Measurements from ENCODE around the gene NOP16.

NOP16 gene, protein sequence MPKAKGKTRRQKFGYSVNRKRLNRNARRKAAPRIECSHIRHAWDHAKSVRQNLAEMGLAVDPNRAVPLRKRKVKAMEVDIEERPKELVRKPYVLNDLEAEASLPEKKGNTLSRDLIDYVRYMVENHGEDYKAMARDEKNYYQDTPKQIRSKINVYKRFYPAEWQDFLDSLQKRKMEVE

GRCh38 chr5:176388444-176389134 is at the start of gene NOP16, which contains the start of gene HIGD2A:
Gene NOP16 (minus strand): TSS chr5:176388598. CDS start chr5:176388539, 59 bp downstream.
Gene HIGD2A (plus strand): TSS chr5:176388751. CDS start chr5:176388820, 69 bp downstream.
- Histone ChIP-seq H3K9me3 (ENCODE audit: control insufficient read depth, insufficient read depth, low read length) (no peaks in the 10 kb centered on the region), H3K36me3 (ENCODE audit: insufficient read depth, low read length) (peaks cover 11% of the 10 kb centered on the region), H3K9ac (ENCODE audit: low read depth, low read length) (peak within 1 kb of the TSS; percentile 89), H3K4me1 (ENCODE audit: insufficient read depth, low read length) (no peaks in the 10 kb centered on the region)

- H3K9me3 ChIP-seq (ENCODE audit: control insufficient read depth, insufficient read depth, low read length), result peaks cover 4% of the 10 kb centered on the region
- H3K4me1 ChIP-seq (ENCODE audit: insufficient read depth, low read length), result peaks cover 4% of the 10 kb centered on the region; the same call in 1 of the 2 replicates
- no peak overlapping the region for H3K9ac ChIP-seq (ENCODE audit: low read depth, low read length)
- H3K36me3 ChIP-seq (ENCODE audit: insufficient read depth, low read length), result no peaks in the 10 kb centered on the region
These were observed 48.3 kb upstream of the NOP16 start for GRCh38 chr5:176436656-176437055.

GRCh38 chr5:176432707-176433106 is 44.3 kb upstream of the NOP16 start:
- Histone ChIP-seq H3K4me1 (ENCODE audit: insufficient read depth, low read length) (no peaks in the 10 kb centered on the region), H3K9ac (ENCODE audit: low read depth, low read length) (no peak overlapping the region), H3K36me3 (ENCODE audit: insufficient read depth, low read length) (no peaks in the 10 kb centered on the region), H3K9me3 (ENCODE audit: control insufficient read depth, insufficient read depth, low read length) (peaks cover 4% of the 10 kb centered on the region)

GRCh38 chr5:176429972-176430371 is 41.6 kb upstream of the NOP16 start:
- H3K4me1 ChIP-seq (ENCODE audit: insufficient read depth, low read length), result no peaks in the 10 kb centered on the region
- H3K9ac ChIP-seq (ENCODE audit: low read depth, low read length), result no peak overlapping the region
- H3K36me3 ChIP-seq (ENCODE audit: insufficient read depth, low read length), result no peaks in the 10 kb centered on the region
- peaks cover 6% of the 10 kb centered on the region for H3K9me3 ChIP-seq (ENCODE audit: control insufficient read depth, insufficient read depth, low read length)

DNA sequence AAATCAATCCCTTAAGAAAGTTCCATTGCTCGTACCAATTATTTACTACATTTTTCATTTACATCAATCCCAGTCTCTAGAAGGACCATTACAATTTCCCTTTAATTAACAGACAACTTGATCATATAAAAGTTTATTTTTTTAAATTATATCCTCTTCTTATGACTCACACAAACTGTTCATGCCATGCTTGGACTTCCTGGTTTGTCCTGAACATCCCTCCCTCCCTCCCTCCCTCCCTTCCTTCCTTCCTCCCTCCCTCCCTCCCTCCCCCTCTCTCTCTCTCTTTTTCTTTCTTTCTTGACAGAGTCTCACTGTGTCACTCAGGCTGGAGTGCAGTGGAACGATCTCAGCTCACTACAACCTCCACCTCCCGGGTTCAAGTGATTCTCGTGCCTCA is 39.6 kb upstream of the NOP16 start:
- H3K9ac ChIP-seq (ENCODE audit: low read depth, low read length), result no peak overlapping the region
- peaks cover 6% of the 10 kb centered on the region for H3K9me3 ChIP-seq (ENCODE audit: control insufficient read depth, insufficient read depth, low read length)
- H3K36me3 ChIP-seq (ENCODE audit: insufficient read depth, low read length), result no peaks in the 10 kb centered on the region
- H3K4me1 ChIP-seq (ENCODE audit: insufficient read depth, low read length), result no peaks in the 10 kb centered on the region

GRCh38 chr5:176426876-176427275 is 38.5 kb upstream of the NOP16 start:
- Histone ChIP-seq H3K4me1 (ENCODE audit: insufficient read depth, low read length) (no peaks in the 10 kb centered on the region), H3K9me3 (ENCODE audit: control insufficient read depth, insufficient read depth, low read length) (peaks cover 2% of the 10 kb centered on the region), H3K9ac (ENCODE audit: low read depth, low read length) (no peak overlapping the region), H3K36me3 (ENCODE audit: insufficient read depth, low read length) (no peaks in the 10 kb centered on the region)

- Histone ChIP-seq H3K9me3 (ENCODE audit: control insufficient read depth, insufficient read depth, low read length) (peaks cover 2% of the 10 kb centered on the region), H3K9ac (ENCODE audit: low read depth, low read length) (no peak overlapping the region), H3K36me3 (ENCODE audit: insufficient read depth, low read length) (no peaks in the 10 kb centered on the region), H3K4me1 (ENCODE audit: insufficient read depth, low read length) (no peaks in the 10 kb centered on the region)
These were observed 37.4 kb upstream of the NOP16 start for GRCh38 chr5:176425791-176426190.

DNA sequence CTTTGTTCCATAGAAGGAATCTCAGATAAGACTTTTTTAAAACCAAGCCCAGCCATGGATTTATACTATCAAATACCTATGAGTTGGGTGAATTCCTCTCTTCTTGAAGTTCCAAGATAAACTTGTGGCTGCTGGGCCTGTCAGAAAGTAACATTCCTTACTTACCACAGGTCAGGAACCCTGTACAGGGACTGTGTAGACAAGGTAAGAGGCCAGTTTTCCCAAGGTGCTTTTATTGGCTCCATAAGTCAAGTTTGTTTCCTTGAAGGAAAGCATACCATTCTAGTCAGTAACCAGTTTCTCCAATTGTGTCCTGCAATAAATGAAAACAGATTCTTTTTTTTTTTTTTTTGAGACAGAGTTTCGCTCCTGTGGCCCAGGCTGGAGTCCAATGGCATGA is 36.7 kb upstream of the NOP16 start:
- H3K9ac ChIP-seq (ENCODE audit: low read depth, low read length), result no peak overlapping the region
- H3K9me3 ChIP-seq (ENCODE audit: control insufficient read depth, insufficient read depth, low read length), result peaks cover 2% of the 10 kb centered on the region
- H3K4me1 ChIP-seq (ENCODE audit: insufficient read depth, low read length), result no peaks in the 10 kb centered on the region
- no peaks in the 10 kb centered on the region for H3K36me3 ChIP-seq (ENCODE audit: insufficient read depth, low read length)

DNA sequence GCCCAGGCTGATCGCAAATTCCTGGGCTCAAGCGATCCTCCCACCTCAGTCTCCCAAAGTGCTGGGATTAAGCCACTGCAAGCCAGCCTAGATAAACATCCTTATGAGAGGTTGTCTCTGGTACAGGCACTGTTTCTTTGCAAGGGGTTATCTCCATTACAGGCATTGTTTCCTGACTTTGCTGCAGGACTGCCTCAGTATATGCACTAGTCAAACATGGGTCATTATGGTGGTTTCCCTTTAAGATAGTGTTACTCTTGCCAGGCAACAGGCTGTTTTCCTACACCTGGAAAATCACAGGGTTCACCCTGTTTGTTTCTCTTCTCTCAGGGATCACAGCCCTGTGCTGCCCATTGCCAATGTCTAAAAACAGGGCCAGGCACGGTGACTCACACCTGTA is 35.8 kb upstream of the NOP16 start:
- peaks cover 2% of the 10 kb centered on the region for H3K9me3 ChIP-seq (ENCODE audit: control insufficient read depth, insufficient read depth, low read length)
- H3K4me1 ChIP-seq (ENCODE audit: insufficient read depth, low read length), result no peaks in the 10 kb centered on the region
- no peaks in the 10 kb centered on the region for H3K36me3 ChIP-seq (ENCODE audit: insufficient read depth, low read length)
- no peak overlapping the region for H3K9ac ChIP-seq (ENCODE audit: low read depth, low read length)

GRCh38 chr5:176420972-176421544 is 32.7 kb upstream of the NOP16 start:
- Histone ChIP-seq H3K9ac (ENCODE audit: low read depth, low read length) (no peak overlapping the region), H3K36me3 (ENCODE audit: insufficient read depth, low read length) (no peaks in the 10 kb centered on the region), H3K9me3 (ENCODE audit: control insufficient read depth, insufficient read depth, low read length) (peaks cover 2% of the 10 kb centered on the region), H3K4me1 (ENCODE audit: insufficient read depth, low read length) (no peaks in the 10 kb centered on the region)

- H3K4me1 ChIP-seq (ENCODE audit: insufficient read depth, low read length), result no peaks in the 10 kb centered on the region
- no peaks in the 10 kb centered on the region for H3K9me3 ChIP-seq (ENCODE audit: control insufficient read depth, insufficient read depth, low read length)
- no peak overlapping the region for H3K9ac ChIP-seq (ENCODE audit: low read depth, low read length)
- H3K36me3 ChIP-seq (ENCODE audit: insufficient read depth, low read length), result no peaks in the 10 kb centered on the region
These were observed 31.7 kb upstream of the NOP16 start for GRCh38 chr5:176420086-176420485.

DNA sequence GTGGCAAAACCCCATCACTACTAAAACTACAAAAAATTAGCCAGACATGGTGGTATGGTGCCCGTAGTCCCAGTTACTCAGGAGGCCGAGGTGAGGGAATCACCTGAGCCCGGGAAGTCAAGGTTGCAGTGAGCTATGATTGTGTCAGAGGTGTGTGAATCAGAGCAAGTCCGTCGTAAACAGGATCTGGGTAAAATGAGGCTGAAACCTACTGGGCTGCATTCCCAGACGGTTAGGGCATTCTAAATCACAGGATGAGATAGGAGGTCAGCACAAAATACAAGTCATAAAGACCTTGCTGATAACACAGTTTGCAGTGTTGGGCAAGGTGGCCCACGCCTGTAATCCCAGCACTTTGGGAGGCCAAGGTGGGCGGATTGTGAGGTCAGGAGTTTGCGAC is 29.9 kb upstream of the NOP16 start:
- no peaks in the 10 kb centered on the region for H3K36me3 ChIP-seq (ENCODE audit: insufficient read depth, low read length)
- no peaks in the 10 kb centered on the region for H3K9me3 ChIP-seq (ENCODE audit: control insufficient read depth, insufficient read depth, low read length)
- no peak overlapping the region for H3K9ac ChIP-seq (ENCODE audit: low read depth, low read length)
- no peaks in the 10 kb centered on the region; the same call in 1 of the 2 replicates for H3K4me1 ChIP-seq (ENCODE audit: insufficient read depth, low read length)

GRCh38 chr5:176416965-176417364 is 28.6 kb upstream of the NOP16 start:
- Histone ChIP-seq H3K9me3 (ENCODE audit: control insufficient read depth, insufficient read depth, low read length) (no peaks in the 10 kb centered on the region), H3K4me1 (ENCODE audit: insufficient read depth, low read length) (no peaks in the 10 kb centered on the region; the same call in 1 of the 2 replicates), H3K36me3 (ENCODE audit: insufficient read depth, low read length) (no peaks in the 10 kb centered on the region), H3K9ac (ENCODE audit: low read depth, low read length) (peak overlapping the region; percentile 3; the same call in 1 of the 2 replicates)

DNA sequence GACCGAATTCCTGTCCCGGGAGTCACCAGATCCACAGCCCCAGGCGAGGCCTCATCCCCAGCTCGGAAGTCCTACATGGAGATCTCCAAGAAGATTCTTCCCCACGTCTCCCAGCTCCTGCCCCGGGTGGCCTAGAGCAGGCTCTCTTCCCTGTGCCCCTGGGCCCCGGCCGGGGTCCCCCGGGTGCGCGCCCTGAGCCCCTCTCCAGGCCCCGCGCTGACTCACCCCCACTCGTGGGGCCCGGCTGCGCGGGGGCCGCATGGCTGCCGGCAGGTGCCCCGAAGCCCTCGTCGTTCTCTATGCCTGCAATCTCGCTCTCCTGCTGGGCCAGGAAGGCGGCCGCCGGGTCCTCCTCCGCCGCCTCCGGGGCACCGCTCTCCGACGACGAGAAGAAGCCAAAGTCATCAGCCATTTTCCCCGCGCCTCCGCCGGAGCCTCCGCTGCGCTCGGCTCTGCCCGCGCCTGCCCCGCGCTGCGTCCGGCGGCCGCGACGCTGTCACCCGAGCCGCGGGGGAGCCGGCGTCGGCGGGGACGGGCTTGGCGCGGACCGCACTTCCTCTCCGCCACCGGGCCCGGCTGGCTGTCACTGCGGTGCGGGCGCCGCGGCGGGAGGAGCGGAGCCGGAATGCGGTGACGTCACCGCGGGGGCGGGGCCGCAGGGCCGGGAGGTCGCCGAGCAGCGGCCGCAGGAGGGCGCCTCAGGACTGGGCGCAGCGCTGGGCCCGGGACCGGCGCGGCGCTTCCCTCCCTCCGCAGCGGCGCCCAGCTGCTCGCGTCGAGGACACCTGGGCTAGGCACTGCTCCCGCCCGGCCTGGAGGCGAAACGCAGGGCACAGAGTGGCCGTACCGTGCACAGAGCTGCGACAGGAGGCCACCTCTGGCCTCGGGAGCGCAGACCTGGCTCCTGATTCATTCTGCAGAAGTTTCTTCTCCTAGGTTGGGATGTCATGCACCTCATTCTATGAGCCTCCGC is 27.8 kb upstream of the NOP16 start, which contains the start of gene CLTB:
CLTB (minus strand) TSS at position 588 of the 973 bp plus-strand sequence; CDS start at position 412, 176 bp downstream.
- Histone ChIP-seq H3K36me3 (ENCODE audit: insufficient read depth, low read length) (no peaks in the 10 kb centered on the region), H3K4me1 (ENCODE audit: insufficient read depth, low read length) (no peaks in the 10 kb centered on the region; the same call in 1 of the 2 replicates), H3K9me3 (ENCODE audit: control insufficient read depth, insufficient read depth, low read length) (no peaks in the 10 kb centered on the region), H3K9ac (ENCODE audit: low read depth, low read length) (peak within 1 kb of the TSS; percentile 83)
